ENCODE results near the gene MAPK8IP1. TPM values are rescaled to one million over a fixed set of nuclear protein-coding genes. Genes with fewer than 3 reads are reported as not detected.

MAPK8IP1 gene
- total and polyA plus RNA-seq, 4 donors, result 0.78 to 2.7 (median 1.4) TPM

- Histone ChIP-seq H3K27me3 (ENCODE audit: control insufficient read depth in 4 of 4, insufficient read depth in 4 of 4, low read length in 3 of 4) (no peaks in the 10 kb centered on the region), H3K4me1 (ENCODE audit: control insufficient read depth in 4 of 4, insufficient read depth in 4 of 4, low read length in 3 of 4) (peaks cover 4 to 34% (median 18%) of the 10 kb centered on the region in 4 donors), H3K4me3 (ENCODE audit: low read depth in 1 of 3, low read length in 3 of 3) (no peak overlapping the region), H3K36me3 (ENCODE audit: control insufficient read depth in 4 of 4, insufficient read depth in 3 of 4, low read depth in 1 of 4, low read length in 3 of 4) (no peaks in the 10 kb centered on the region), H3K27ac (ENCODE audit: low read depth in 1 of 2, low read length in 2 of 2) (no peak overlapping the region), H3K9me3 (ENCODE audit: control insufficient read depth in 4 of 4, low read length in 3 of 4) (no peaks in the 10 kb centered on the region), H3K9ac (ENCODE audit: low read depth in 1 of 2, low read length in 2 of 2) (no peak overlapping the region)
- 58% methylated on average over 5 of the region's 5 CpGs for WGBS
- no peak for DNase-seq (ENCODE audit: low spot score)
- TF ChIP-seq, protein P1, sequence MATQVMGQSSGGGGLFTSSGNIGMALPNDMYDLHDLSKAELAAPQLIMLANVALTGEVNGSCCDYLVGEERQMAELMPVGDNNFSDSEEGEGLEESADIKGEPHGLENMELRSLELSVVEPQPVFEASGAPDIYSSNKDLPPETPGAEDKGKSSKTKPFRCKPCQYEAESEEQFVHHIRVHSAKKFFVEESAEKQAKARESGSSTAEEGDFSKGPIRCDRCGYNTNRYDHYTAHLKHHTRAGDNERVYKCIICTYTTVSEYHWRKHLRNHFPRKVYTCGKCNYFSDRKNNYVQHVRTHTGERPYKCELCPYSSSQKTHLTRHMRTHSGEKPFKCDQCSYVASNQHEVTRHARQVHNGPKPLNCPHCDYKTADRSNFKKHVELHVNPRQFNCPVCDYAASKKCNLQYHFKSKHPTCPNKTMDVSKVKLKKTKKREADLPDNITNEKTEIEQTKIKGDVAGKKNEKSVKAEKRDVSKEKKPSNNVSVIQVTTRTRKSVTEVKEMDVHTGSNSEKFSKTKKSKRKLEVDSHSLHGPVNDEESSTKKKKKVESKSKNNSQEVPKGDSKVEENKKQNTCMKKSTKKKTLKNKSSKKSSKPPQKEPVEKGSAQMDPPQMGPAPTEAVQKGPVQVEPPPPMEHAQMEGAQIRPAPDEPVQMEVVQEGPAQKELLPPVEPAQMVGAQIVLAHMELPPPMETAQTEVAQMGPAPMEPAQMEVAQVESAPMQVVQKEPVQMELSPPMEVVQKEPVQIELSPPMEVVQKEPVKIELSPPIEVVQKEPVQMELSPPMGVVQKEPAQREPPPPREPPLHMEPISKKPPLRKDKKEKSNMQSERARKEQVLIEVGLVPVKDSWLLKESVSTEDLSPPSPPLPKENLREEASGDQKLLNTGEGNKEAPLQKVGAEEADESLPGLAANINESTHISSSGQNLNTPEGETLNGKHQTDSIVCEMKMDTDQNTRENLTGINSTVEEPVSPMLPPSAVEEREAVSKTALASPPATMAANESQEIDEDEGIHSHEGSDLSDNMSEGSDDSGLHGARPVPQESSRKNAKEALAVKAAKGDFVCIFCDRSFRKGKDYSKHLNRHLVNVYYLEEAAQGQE (IDR thresholded peaks at IDR 0.05), result no peak
- TF ChIP-seq HNF4A (conservative IDR thresholded peaks at IDR 0.05) (peak in 1 of 2 donors; percentile 37), GABPA (IDR thresholded peaks at IDR 0.05 in 1 of 2, conservative IDR thresholded peaks at IDR 0.05 in 1 of 2) (no peak), NR2F2 (IDR thresholded peaks at IDR 0.05) (no peak)
These were observed 7.4 kb downstream of the MAPK8IP1 start for GRCh38 chr11:45892856-45893255.

GRCh38 chr11:45894555-45895247, 9.2 kb downstream of the MAPK8IP1 start:
- no peak overlapping the region for H3K4me3 ChIP-seq (ENCODE audit: low read depth in 1 of 3, low read length in 3 of 3)
- H3K36me3 ChIP-seq (ENCODE audit: control insufficient read depth in 4 of 4, insufficient read depth in 3 of 4, low read depth in 1 of 4, low read length in 3 of 4), result no peaks in the 10 kb centered on the region
- 92% methylated on average over 6 of the region's 6 CpGs for WGBS
- no peaks in the 10 kb centered on the region for H3K27me3 ChIP-seq (ENCODE audit: control insufficient read depth in 4 of 4, insufficient read depth in 4 of 4, low read length in 3 of 4)
- no peak overlapping the region for H3K27ac ChIP-seq (ENCODE audit: low read depth in 1 of 2, low read length in 2 of 2)
- no peaks in the 10 kb centered on the region for H3K9me3 ChIP-seq (ENCODE audit: control insufficient read depth in 4 of 4, low read length in 3 of 4)
- no peak overlapping the region for H3K9ac ChIP-seq (ENCODE audit: low read depth in 1 of 2, low read length in 2 of 2)
- DNase-seq (ENCODE audit: low spot score), result no peak
- peaks cover 8 to 40% (median 22%) of the 10 kb centered on the region in 4 donors for H3K4me1 ChIP-seq (ENCODE audit: control insufficient read depth in 4 of 4, insufficient read depth in 4 of 4, low read length in 3 of 4)
- no peak for TF ChIP-seq GABPA (IDR thresholded peaks at IDR 0.05 in 1 of 2, conservative IDR thresholded peaks at IDR 0.05 in 1 of 2)
- no peak for TF ChIP-seq NR2F2 (IDR thresholded peaks at IDR 0.05)
- TF ChIP-seq FOXA2 (IDR thresholded peaks at IDR 0.05), result no peak
- no peak for TF ChIP-seq HNF4A (conservative IDR thresholded peaks at IDR 0.05)

- 95% methylated on average over 8 of the region's 8 CpGs for WGBS
- Histone ChIP-seq H3K9me3 (ENCODE audit: control insufficient read depth in 4 of 4, low read length in 3 of 4) (no peaks in the 10 kb centered on the region), H3K4me3 (ENCODE audit: low read depth in 1 of 3, low read length in 3 of 3) (no peak overlapping the region), H3K36me3 (ENCODE audit: control insufficient read depth in 4 of 4, insufficient read depth in 3 of 4, low read depth in 1 of 4, low read length in 3 of 4) (no peaks in the 10 kb centered on the region), H3K27ac (ENCODE audit: low read depth in 1 of 2, low read length in 2 of 2) (no peak overlapping the region), H3K27me3 (ENCODE audit: control insufficient read depth in 4 of 4, insufficient read depth in 4 of 4, low read length in 3 of 4) (no peaks in the 10 kb centered on the region), H3K4me1 (ENCODE audit: control insufficient read depth in 4 of 4, insufficient read depth in 4 of 4, low read length in 3 of 4) (peaks cover 9 to 43% (median 27%) of the 10 kb centered on the region in 4 donors), H3K9ac (ENCODE audit: low read depth in 1 of 2, low read length in 2 of 2) (no peak overlapping the region)
- DNase-seq (ENCODE audit: low spot score), result no peak
- TF ChIP-seq NR2F2 (IDR thresholded peaks at IDR 0.05) (no peak), YY1 (IDR thresholded peaks at IDR 0.05) (no peak), SP1 (IDR thresholded peaks at IDR 0.05) (no peak), HNF4G (IDR thresholded peaks at IDR 0.05) (no peak), RAD21 (IDR thresholded peaks at IDR 0.05) (no peak), TAF1 (conservative IDR thresholded peaks at IDR 0.05) (no peak), HNF4A (conservative IDR thresholded peaks at IDR 0.05) (no peak), FOXA1 (IDR thresholded peaks at IDR 0.05) (no peak), EGR1 (IDR thresholded peaks at IDR 0.05; ENCODE audit: low read depth in 2 of 2) (no peak)
- TF ChIP-seq, protein P2, sequence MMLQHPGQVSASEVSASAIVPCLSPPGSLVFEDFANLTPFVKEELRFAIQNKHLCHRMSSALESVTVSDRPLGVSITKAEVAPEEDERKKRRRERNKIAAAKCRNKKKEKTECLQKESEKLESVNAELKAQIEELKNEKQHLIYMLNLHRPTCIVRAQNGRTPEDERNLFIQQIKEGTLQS (IDR thresholded peaks at IDR 0.05), result no peak
These were observed 10.3 kb downstream of the MAPK8IP1 start for GRCh38 chr11:45895553-45896259.
